H1 (cell line): Measurements from ENCODE around the gene ZNF501. TPM values are rescaled to one million over a fixed set of nuclear protein-coding genes. Genes with fewer than 3 reads are reported as not detected.

Source experiments
- CTCF ChIA-PET: fragments of 300-600 bp; sonication (Branson Sonifier 250); formaldehyde crosslinking; loops from one replicate; lab custom pipeline; 2021; ENCODE audit not compliant: partially characterized antibody; lab: Charles Lee
- POLR2A ChIA-PET: fragments of 300-600 bp; sonication (Branson Sonifier 250); formaldehyde crosslinking; loops from one replicate; lab custom pipeline; 2021; ENCODE audit warnings: inconsistent platforms; ENCODE audit not compliant: partially characterized antibody; lab: Charles Lee
- DNase-seq, 2 experiments: peaks; one replicate each; pipeline versions ENCODE4 v3.0.0 to v3.0.0-alpha.2; 2010 to 2022; ENCODE audit warnings: low spot score in 2 of 2, low read depth in 1 of 2, mixed read lengths in 1 of 2
- FAIRE-seq: peaks from 2 replicates; lab custom pipeline; 2011; peaks lifted over from hg19 to GRCh38; lab: Jason Lieb, UNC
- H2AFZ ChIP-seq: 2 replicates; pipeline ENCODE4 v1.8.1; 2012; ENCODE audit warnings: low read length, inconsistent platforms
- H2AK5ac ChIP-seq: 2 replicates; pipeline ENCODE4 v1.6.1; 2013; ENCODE audit warnings: low read depth, low read length
- H2BK120ac ChIP-seq: replicated peaks from 2 replicates; pipeline ENCODE3; 2013; ENCODE audit warnings: low read depth, low read length, inconsistent platforms
- H2BK12ac ChIP-seq: 2 replicates; pipeline ENCODE4 v1.6.1; 2013; ENCODE audit warnings: low read depth, low read length
- H2BK15ac ChIP-seq: 2 replicates; pipeline ENCODE4 v1.6.1; 2013; ENCODE audit warnings: low read length
- H2BK20ac ChIP-seq: 2 replicates; pipeline ENCODE4 v1.6.1; 2013; ENCODE audit warnings: low read length
- H2BK5ac ChIP-seq: 2 replicates; pipeline ENCODE4 v1.6.1; 2013; ENCODE audit warnings: low read depth, low read length
- H3K14ac ChIP-seq: 2 replicates; pipeline ENCODE4 v1.6.1; 2013; ENCODE audit warnings: inconsistent platforms; ENCODE audit not compliant: insufficient read length
- H3K18ac ChIP-seq: 2 replicates; pipeline ENCODE4 v1.6.1; 2013; ENCODE audit warnings: low read length; ENCODE audit errors: extremely low read depth
- H3K23ac ChIP-seq: 2 replicates; pipeline ENCODE4 v1.6.1; 2013; ENCODE audit warnings: inconsistent platforms; ENCODE audit not compliant: insufficient read length
- H3K23me2 ChIP-seq: 2 replicates; pipeline ENCODE4 v1.6.1; 2013; ENCODE audit warnings: low read depth, low read length
- H3K27ac ChIP-seq: 2 replicates; pipeline ENCODE4 v1.6.1; 2011; ENCODE audit warnings: low read depth, low read length, inconsistent platforms
- H3K27me3 ChIP-seq, 4 experiments: replicated peaks in 1 of 4; 1 replicate in 1 of 4; 2 replicates in 3 of 4; pipeline versions ENCODE4 v1.6.1 to v1.8.1; 2011 to 2013; ENCODE audit warnings: low read length in 3 of 4, mild to moderate bottlenecking in 3 of 4, inconsistent platforms in 2 of 4, mixed read lengths in 2 of 4, moderate library complexity in 1 of 4; ENCODE audit not compliant: control insufficient read depth in 3 of 4, insufficient read depth in 3 of 4; ENCODE audit errors: extremely low read depth in 1 of 4
- H3K36me3 ChIP-seq, 4 experiments: 2 replicates each; pipeline versions ENCODE4 v1.6.1 to v1.8.1; 2011 to 2013; ENCODE audit warnings: mild to moderate bottlenecking in 4 of 4, low read length in 3 of 4, moderate library complexity in 2 of 4, control low read depth in 1 of 4, inconsistent platforms in 1 of 4; ENCODE audit not compliant: insufficient read depth in 4 of 4, control insufficient read depth in 2 of 4
- H3K4ac ChIP-seq: replicated peaks from 2 replicates; pipeline ENCODE3; 2013; ENCODE audit warnings: low read length, low read depth, mixed read lengths, inconsistent platforms; ENCODE audit not compliant: insufficient read length
- H3K4me1 ChIP-seq, 4 experiments: replicated peaks in 1 of 4; 1 replicate in 1 of 4; 2 replicates in 3 of 4; pipeline versions ENCODE4 v1.6.1 to v1.8.1; 2011 to 2013; ENCODE audit warnings: low read length in 3 of 4, inconsistent platforms in 2 of 4, mixed read lengths in 1 of 4; ENCODE audit not compliant: insufficient read depth in 4 of 4, control insufficient read depth in 3 of 4
- H3K4me2 ChIP-seq, 2 experiments: 2 replicates each; pipeline versions ENCODE4 v1.6.1 to v1.8.1; 2011 to 2013; ENCODE audit warnings: low read depth in 2 of 2, low read length in 2 of 2, control low read depth in 1 of 2, inconsistent platforms in 1 of 2, mild to moderate bottlenecking in 1 of 2; ENCODE audit not compliant: insufficient read depth in 1 of 2
- H3K4me3 ChIP-seq, 4 experiments: fragments of 200-600, 300-600 bp in 1 of 4; sonication (generic), shearing (Covaris generic), sonication (Bioruptor Twin) in 1 of 4; 2 replicates each; pipeline versions ENCODE4 v1.5.1 to v1.8.1; 2011 to 2016; ENCODE audit warnings: low read length in 4 of 4, low read depth in 3 of 4, control low read depth in 2 of 4, inconsistent platforms in 2 of 4, mild to moderate bottlenecking in 2 of 4, mixed read lengths in 1 of 4, moderate library complexity in 1 of 4; ENCODE audit not compliant: insufficient read depth in 2 of 4; ENCODE audit errors: extremely low read depth in 1 of 4
- H3K56ac ChIP-seq: replicated peaks from 2 replicates; pipeline ENCODE3; 2013; ENCODE audit warnings: low read depth, mild to moderate bottlenecking, mixed read lengths, low read length, inconsistent platforms; ENCODE audit not compliant: insufficient read length
- H3K79me1 ChIP-seq: 2 replicates; pipeline ENCODE4 v1.6.1; 2013; ENCODE audit warnings: low read depth, low read length, control low read depth
- H3K79me2 ChIP-seq, 2 experiments: 2 replicates each; pipeline versions ENCODE4 v1.6.1 to v1.8.1; 2012 to 2013; ENCODE audit warnings: low read length in 2 of 2, mild to moderate bottlenecking in 2 of 2, inconsistent platforms in 1 of 2; ENCODE audit not compliant: insufficient read depth in 2 of 2, control insufficient read depth in 1 of 2
- H3K9ac ChIP-seq, 4 experiments: replicated peaks in 1 of 4; 1 replicate in 1 of 4; 2 replicates in 3 of 4; pipeline versions ENCODE4 v1.6.1 to v1.8.1; 2011 to 2013; ENCODE audit warnings: low read depth in 3 of 4, low read length in 3 of 4, control low read depth in 2 of 4, mild to moderate bottlenecking in 2 of 4, moderate library complexity in 2 of 4, inconsistent platforms in 1 of 4; ENCODE audit errors: extremely low read depth in 1 of 4
- H3K9me3 ChIP-seq, 2 experiments: 2 replicates each; pipeline versions ENCODE4 v1.6.1 to v1.8.1; 2012 to 2013; ENCODE audit warnings: mild to moderate bottlenecking in 2 of 2, moderate library complexity in 2 of 2, control low read depth in 1 of 2, inconsistent platforms in 1 of 2, low read depth in 1 of 2, low read length in 1 of 2, mixed read lengths in 1 of 2; ENCODE audit not compliant: insufficient read depth in 2 of 2
- H4K20me1 ChIP-seq, 2 experiments: replicated peaks in 1 of 2; 2 replicates each; pipeline versions ENCODE3 to v1.8.1; 2011 to 2013; ENCODE audit warnings: inconsistent platforms in 2 of 2, low read length in 2 of 2, mild to moderate bottlenecking in 1 of 2; ENCODE audit not compliant: insufficient read depth in 2 of 2, control insufficient read depth in 1 of 2
- H4K5ac ChIP-seq: 2 replicates; pipeline ENCODE4 v1.6.1; 2013; ENCODE audit warnings: low read length, low read depth, mixed read lengths, inconsistent platforms; ENCODE audit not compliant: insufficient read length
- H4K8ac ChIP-seq: 2 replicates; pipeline ENCODE4 v1.8.0; 2013; ENCODE audit warnings: mild to moderate bottlenecking, moderate library complexity, low read length, inconsistent platforms; ENCODE audit not compliant: insufficient read depth; ENCODE audit errors: extremely low read depth
- H4K91ac ChIP-seq: replicated peaks from 2 replicates; pipeline ENCODE3; 2013; ENCODE audit warnings: low read length, mixed read lengths, inconsistent platforms; ENCODE audit not compliant: insufficient read length
- BACH1 ChIP-seq: IDR thresholded peaks from 2 replicates; pipeline ENCODE4 v1.6.1; 2012; ENCODE audit warnings: low read length, improper control_type of control experiment
- GTF2F1 ChIP-seq: IDR thresholded peaks from 2 replicates; pipeline ENCODE4 v1.6.1; 2012; ENCODE audit warnings: low read depth, low read length, improper control_type of control experiment, borderline replicate concordance
- KDM4A ChIP-seq: IDR thresholded peaks from one replicate; pipeline ENCODE4 v1.7.1; 2012; ENCODE audit warnings: low read depth, mild to moderate bottlenecking, moderate library complexity, low read length, inconsistent platforms; ENCODE audit not compliant: severe bottlenecking
- POLR2A ChIP-seq, 2 experiments: IDR thresholded peaks; 1 replicate in 1 of 2; 2 replicates in 1 of 2; pipeline ENCODE4 v1.6.1; 2011; ENCODE audit warnings: low read depth in 2 of 2, low read length in 2 of 2, mild to moderate bottlenecking in 2 of 2; ENCODE audit errors: control extremely low read depth in 1 of 2
- RBBP5 ChIP-seq: IDR thresholded peaks from 2 replicates; pipeline ENCODE4 v1.7.1; 2012; ENCODE audit warnings: low read depth, mild to moderate bottlenecking, inconsistent platforms, low read length, moderate library complexity, borderline replicate concordance
- SIN3A ChIP-seq, 2 experiments: IDR thresholded peaks in 1 of 2; conservative IDR thresholded peaks in 1 of 2; 2 replicates each; pipeline ENCODE4 v1.6.1; 2011 to 2012; ENCODE audit warnings: low read length in 2 of 2, improper control_type of control experiment in 1 of 2, low read depth in 1 of 2, mild to moderate bottlenecking in 1 of 2
- WGBS, 2 experiments: shearing (Covaris generic) in 1 of 2; methylation state at CpG; one replicate each; pipeline versions ENCODE4 v1.1.6 to v1.1.7; 2013 to 2015; ENCODE audit warnings: low lambda C conversion rate in 2 of 2, mixed read lengths in 2 of 2, inconsistent platforms in 1 of 2, low coverage in 1 of 2, missing lambda C conversion rate in 1 of 2; ENCODE audit not compliant: insufficient replicate concordance in 2 of 2, insufficient coverage in 1 of 2, insufficient read length in 1 of 2; ENCODE audit errors: extremely low coverage in 1 of 2, missing lambda C conversion rate in 1 of 2; 5-methylcytosine and 5-hydroxymethylcytosine counted together
- polyA plus RNA-seq, 7 experiments: library from polyadenylated mRNA; depleted of rRNA in 3 of 7; stranded (reverse) in 5 of 7; unstranded in 2 of 7; fragments of >200 nt in 5 of 7; fragments of 200-250 nt in 2 of 7; gene quantifications; 1 replicate in 5 of 7; 2 replicates in 1 of 7; 4 replicates in 1 of 7; pipeline versions ENCODE4 v1.2.1 to v1.2.3, GENCODE V29; 2011 to 2013; ENCODE audit warnings: missing spikeins in 2 of 7, mixed read lengths in 2 of 7
- total RNA-seq: library from RNA; stranded (reverse); fragmentation: NEBNext Ultra II Directional; extraction: Animal tissue kit (Norgen Biotek cat#: 25700); gene quantifications from 2 replicates; pipeline ENCODE4 v1.2.1, GENCODE V29; 2021

The ZNF501 gene
- total and polyA plus RNA-seq, 2 of the 8 experiments (the other 6 are each of a cell fraction or from before 2014, with no cell fraction given), result 1.6 to 5.3 TPM

GRCh38 chr3:44722103-44722401 lies 7.4 kb upstream of the ZNF501 start:
- H2BK20ac ChIP-seq, result no peak overlapping the region
- H3K79me1 ChIP-seq, result no peaks in the 10 kb centered on the region
- 94% methylated on average over 1 of the region's 1 CpG; no CpG with 5 or more reads in 1 of the 2 experiments for WGBS, 2 experiments
- H3K4me2 ChIP-seq, result no peak overlapping the region
- H4K5ac ChIP-seq, result no peak overlapping the region
- no peak overlapping the region for H3K14ac ChIP-seq
- ChIA-PET CTCF (no interaction called here), POLR2A (interaction anchor here (0.7 to 1.4 kb wide), 2 partner anchors 9 to 40 kb away, joined by 3 read pairs; partner anchors contain the start of genes KIAA1143, KIF15 and ZNF502)
- H2BK120ac ChIP-seq, result no peak overlapping the region
- peaks cover 8 to 51% (median 29%) of the 10 kb centered on the region in 4 experiments; a peak in 7 of 8 replicates for H3K36me3 ChIP-seq
- no peaks in the 10 kb centered on the region for H3K23me2 ChIP-seq
- H3K9ac ChIP-seq, result no peak overlapping the region
- no peak for FAIRE-seq
- no peak overlapping the region for H4K91ac ChIP-seq
- no peak overlapping the region for H2BK15ac ChIP-seq
- H2AK5ac ChIP-seq, result no peak overlapping the region
- no peak overlapping the region for H2BK12ac ChIP-seq
- H3K56ac ChIP-seq, result no peak overlapping the region
- H3K4ac ChIP-seq, result no peak overlapping the region
- no peak overlapping the region for H3K23ac ChIP-seq
- no peaks in the 10 kb centered on the region for H3K4me1 ChIP-seq
- H4K20me1 ChIP-seq, result no peaks in the 10 kb centered on the region
- no peak overlapping the region for H3K18ac ChIP-seq
- DNase-seq, result no peak
- no peaks in the 10 kb centered on the region for H3K79me2 ChIP-seq
- H3K27ac ChIP-seq, result no peak overlapping the region
- TF ChIP-seq SIN3A (conservative IDR thresholded peaks at IDR 0.05 in 1 of 2, IDR thresholded peaks at IDR 0.05 in 1 of 2; ENCODE audit: low read depth in 1 of 2, low read length in 2 of 2) (no peak), KDM4A (no peak), RBBP5 (no peak), GTF2F1 (no peak), BACH1 (no peak), POLR2A (IDR thresholded peaks at IDR 0.05; ENCODE audit: control extremely low read depth in 1 of 2, low read depth in 2 of 2, low read length in 2 of 2) (no peak)
- TF ChIP-seq, all 59 proteins: peak for 0
- Histone ChIP-seq H2BK5ac (no peak overlapping the region), H3K9me3 (peaks cover 88 to 92% of the 10 kb centered on the region in 2 experiments), H4K8ac (no peak overlapping the region), H3K27me3 (no peaks in the 10 kb centered on the region), H2AFZ (no peak overlapping the region), H3K4me3 (peak overlapping the region in 1 of 4 experiments; percentile 28; a peak in 1 of 8 replicates)
